IPS-18c (cell line): Measurements from ENCODE around the gene CD200R1.

ENCODE experiments used
- H3K4me3 ChIP-seq: 2 replicates; pipeline ENCODE4 v1.7.0; 2013; ENCODE audit warnings: low read depth, mild to moderate bottlenecking, low read length, moderate library complexity; ENCODE audit not compliant: insufficient read depth
- H3K9me3 ChIP-seq: one replicate; pipeline ENCODE4 v1.6.1; 2013; ENCODE audit warnings: mild to moderate bottlenecking, low read length, moderate library complexity; ENCODE audit not compliant: control insufficient read depth, insufficient read depth

The CD200R1 gene

DNA sequence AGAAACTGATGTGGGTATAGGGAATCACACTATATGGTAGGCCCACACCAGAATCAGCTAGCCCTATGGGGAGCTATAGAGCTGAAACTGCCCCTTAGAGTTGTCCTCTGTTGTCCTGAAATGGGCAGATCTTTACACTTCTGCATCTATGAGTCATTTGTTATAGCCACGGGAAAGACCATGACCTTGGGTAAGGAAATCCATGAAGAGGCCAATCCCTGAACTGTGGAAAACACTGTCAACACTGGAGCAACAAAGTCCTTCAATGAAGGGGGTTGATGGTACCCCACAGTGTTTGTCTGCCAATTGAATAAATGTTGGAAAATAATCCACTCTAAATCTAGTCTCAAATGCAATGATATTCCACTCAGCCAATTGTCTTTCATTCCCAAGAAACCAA is 5.2 kb upstream of the CD200R1 start:
- Histone ChIP-seq H3K4me3 (no peak overlapping the region), H3K9me3 (no peaks in the 10 kb centered on the region)

DNA sequence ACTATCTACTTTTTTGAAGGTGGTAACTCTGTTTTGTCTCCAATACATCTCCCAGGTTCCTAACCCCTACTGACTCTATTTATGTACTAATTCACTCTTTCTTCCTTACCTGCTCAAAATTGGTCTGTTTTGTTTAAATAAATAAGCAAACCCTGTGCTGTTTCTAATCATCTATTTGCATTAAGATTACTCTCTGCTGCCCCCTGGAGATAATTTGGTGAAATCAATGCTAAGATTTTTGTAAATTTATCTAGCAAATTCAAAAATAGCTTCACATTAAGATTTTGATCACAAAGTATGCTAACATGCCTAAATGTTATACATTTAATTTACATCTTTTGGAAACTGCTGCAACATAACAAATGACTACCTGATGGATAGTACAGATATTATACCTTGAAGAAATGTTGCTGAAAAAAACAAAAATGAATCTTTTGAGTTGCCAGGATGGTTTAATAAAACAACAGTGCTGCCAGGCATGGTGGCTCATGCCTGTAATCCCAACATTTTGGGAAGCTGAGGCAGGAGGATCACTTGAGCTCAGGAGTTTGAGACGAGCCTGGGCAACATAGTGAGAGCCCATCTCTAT is 4.4 kb upstream of the CD200R1 start:
- no peaks in the 10 kb centered on the region for H3K9me3 ChIP-seq
- no peak overlapping the region for H3K4me3 ChIP-seq

DNA sequence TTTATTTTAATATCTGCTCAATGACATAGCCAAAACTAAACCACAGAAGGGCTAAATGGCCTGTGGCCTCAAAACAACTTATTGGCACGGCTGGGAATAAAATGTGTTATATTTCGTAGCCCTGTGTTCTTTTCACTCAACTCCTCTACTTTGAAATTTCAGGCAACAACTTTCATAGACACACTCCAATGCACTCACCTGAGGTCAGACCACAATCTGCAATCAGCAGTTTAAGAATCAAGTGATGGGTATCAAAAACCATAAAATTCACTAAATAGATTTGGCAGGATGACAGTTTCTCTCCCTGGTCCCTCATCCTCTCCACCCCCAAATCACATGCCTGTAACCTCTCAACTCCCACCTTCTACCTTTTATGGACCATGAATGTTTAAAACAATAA is 2.0 kb upstream of the CD200R1 start:
- H3K9me3 ChIP-seq: no peaks in the 10 kb centered on the region
- H3K4me3 ChIP-seq: no peak overlapping the region

DNA sequence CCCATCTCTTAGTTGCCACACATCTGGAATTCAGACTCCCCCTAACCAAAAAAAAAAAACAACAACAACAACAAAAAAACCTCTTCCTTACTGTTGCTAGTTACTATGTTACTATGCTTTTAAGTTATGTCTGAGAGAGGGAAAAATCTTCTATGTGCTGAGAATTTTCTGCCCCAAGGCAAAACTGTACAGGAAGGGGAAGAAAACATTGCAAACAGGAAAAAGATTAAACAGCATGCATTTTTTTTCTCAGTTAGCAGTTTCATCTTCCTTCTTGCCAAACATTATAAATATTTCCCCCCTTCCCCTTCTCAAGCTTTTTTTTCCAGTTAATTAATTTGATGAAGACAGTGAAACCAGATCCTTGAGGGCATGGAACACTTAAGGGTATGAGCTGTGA is 1.1 kb upstream of the CD200R1 start:
- no peak overlapping the region for H3K4me3 ChIP-seq
- H3K9me3 ChIP-seq: no peaks in the 10 kb centered on the region

DNA sequence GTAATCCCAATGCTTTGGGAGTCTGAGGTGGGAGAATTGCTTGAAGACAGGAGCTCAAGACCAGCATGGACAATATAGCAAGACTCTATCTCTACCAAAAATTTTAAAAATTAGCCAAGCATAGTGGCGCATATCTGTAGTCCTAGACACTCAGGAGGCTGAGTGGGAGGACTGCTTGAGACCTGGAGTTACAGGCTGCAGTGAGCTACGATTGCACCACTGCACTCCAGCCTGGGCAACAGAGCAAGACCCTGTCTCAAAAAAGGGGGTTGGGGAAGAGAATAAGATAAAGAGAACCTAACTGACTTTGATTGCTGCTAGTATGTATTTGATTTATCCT is 755 bp downstream of the CD200R1 start:
- H3K4me3 ChIP-seq: no peak overlapping the region

DNA sequence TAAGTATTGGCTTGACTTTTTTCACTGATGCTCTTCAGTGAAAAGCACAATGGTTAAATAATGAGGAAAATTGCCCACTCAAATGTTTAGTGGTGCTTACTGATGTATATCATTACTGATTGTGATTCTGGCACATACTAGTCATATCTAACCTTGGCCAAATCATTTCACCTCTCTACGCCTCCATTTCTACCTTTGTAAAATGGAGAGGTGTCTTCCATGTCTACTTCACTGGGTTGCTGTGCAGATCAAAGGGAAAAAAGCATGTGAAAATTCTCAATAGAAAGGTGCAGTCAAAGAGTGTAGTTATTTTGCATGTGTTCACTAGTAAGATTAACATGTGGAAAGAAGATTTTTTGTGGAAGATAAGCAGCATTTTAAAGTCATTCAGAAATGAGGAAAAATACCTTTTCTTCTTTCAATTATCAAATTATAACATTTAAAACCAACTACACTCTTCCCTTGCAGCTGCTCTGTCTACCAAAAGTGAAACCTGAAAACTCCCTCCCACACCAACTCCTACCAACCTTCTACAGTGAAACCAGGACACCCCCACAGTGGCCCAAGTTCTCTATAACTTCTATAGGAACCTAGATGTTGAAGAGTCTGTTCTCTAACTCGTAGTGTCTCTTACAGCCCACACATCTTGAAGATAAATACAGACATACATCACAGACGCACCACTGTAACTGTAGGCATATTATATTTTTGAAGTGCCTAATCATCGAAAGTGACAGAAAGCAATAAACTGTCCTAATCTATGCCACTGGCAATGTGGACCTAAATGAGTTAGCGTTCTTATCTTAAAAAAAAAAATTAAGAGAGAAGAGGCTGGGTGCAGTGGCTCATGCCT is 1.4 kb downstream of the CD200R1 start:
- no peak overlapping the region for H3K4me3 ChIP-seq

More for the DNA sequence above, 755 bp downstream of the CD200R1 start:
- H3K9me3 ChIP-seq: no peaks in the 10 kb centered on the region

DNA sequence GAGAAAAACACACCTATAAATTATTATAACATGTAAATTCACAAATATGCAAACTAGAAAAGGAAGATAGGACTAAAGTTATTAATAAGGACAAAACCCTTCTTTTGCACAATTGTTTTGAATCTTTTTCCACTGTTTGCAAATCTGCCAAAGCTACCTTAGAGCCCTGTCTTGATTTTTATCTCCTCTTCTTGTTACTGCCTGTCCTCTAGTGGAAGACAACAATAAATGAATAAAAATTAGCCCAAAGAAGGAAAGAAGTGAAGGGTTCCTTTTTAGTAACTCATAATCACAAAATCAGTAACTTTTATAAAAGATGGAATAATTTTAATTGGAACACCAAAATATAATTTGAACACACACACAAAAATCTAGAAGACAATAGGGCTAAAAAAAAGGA is 2.7 kb downstream of the CD200R1 start:
- no peaks in the 10 kb centered on the region for H3K9me3 ChIP-seq
- no peak overlapping the region for H3K4me3 ChIP-seq

More for the DNA sequence above, 1.4 kb downstream of the CD200R1 start:
- H3K9me3 ChIP-seq: no peaks in the 10 kb centered on the region

DNA sequence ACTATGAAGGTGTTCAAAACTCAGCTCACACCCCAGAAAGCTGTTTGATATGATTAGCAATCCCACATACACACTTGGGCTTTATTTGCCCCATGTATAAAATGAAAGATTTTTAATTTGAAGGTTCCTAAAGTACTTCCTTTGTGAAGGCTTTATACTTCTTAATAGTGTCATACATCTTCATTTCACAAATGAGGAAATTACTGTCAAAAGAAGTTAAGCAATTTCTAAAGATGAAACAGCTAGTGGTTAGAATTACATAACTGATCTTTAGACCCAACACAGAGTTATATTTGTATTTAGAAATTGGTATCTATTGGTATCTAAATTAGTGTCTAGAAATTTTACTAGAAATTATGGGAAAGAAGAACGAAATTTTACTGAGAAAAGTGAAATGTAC is 7.1 kb downstream of the CD200R1 start:
- Histone ChIP-seq H3K4me3 (no peak overlapping the region), H3K9me3 (peaks cover 6% of the 10 kb centered on the region)

DNA sequence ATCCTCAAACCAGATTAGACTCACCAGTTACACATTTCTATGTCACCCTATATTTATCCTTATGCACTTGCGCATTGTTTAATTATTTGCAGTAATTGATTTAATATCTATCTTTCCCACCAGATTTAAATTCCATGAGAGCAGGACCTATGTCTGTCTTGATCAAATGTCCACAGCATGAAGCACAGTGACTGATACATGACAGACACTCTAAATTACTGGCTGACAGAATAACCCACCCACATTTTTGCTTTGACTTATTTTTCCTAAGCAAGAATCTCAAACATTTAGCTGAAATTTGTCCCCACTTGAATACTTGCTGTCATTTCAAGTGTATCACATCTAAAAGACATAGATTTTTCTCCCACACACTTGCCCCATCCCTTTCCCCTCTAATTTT is 7.5 kb downstream of the CD200R1 start:
- H3K9me3 ChIP-seq: peaks cover 6% of the 10 kb centered on the region

DNA sequence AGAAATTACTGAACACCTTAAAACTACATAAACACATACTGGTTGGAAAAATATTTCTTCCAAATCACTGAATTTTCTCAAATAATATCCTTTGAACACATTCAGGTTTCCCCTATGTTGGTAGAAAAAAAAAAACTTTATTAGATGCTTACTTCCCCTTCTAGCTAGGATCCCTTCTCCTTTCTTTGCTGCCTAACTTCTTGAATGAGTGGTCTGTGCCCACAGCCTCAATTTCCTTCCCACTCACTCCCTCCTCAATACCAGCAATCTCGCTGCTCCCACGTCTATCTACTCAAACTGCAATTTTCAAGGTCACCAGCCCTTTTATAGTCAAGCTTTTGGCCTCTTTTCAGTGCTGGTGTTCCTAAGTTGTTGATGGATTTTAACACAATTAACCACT is 8.3 kb downstream of the CD200R1 start:
- H3K9me3 ChIP-seq: peaks cover 6% of the 10 kb centered on the region
- H3K4me3 ChIP-seq: no peak overlapping the region

More for the DNA sequence above, 7.5 kb downstream of the CD200R1 start:
- no peak overlapping the region for H3K4me3 ChIP-seq

DNA sequence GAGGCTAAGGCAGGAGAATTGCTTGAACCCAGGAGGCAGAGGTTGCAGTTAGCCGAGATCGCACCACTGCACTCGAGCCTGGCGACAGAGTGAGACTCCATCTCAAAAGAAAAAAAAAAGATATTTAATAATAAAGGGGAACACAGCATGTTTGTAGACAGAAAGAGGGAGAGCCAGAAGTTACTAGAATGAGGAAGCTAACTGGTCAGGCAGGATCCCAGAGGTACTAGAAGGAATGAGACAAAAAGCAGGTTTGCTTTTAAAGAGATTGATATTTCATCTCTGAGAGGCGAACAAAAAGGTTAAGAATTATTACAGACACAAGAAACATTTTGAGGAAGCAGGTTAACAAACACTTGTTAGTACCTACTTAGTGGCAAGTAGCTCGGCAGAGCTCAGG is 9.2 kb downstream of the CD200R1 start:
- no peak overlapping the region for H3K4me3 ChIP-seq
- H3K9me3 ChIP-seq: peaks cover 6% of the 10 kb centered on the region

DNA sequence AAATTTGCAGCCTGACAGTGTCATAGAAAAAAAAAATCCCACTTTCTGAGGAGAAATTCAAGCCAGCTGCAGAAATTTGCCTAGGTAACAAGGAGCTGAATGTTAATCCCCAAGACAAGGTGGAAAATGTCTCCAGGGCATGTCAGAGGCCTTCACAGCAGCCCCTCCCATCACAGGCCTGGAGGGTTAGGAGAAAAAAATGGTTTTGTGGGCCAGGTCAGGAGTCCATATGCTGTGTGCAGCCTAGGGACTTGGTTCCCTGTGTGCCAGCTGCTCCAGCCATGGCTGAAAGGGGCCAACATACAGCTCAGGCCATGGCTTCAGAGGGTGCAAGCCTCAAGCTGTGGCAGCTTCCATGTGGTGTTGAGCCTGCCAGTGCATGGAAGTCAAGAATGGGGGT is 11.2 kb downstream of the CD200R1 start:
- Histone ChIP-seq H3K4me3 (no peak overlapping the region), H3K9me3 (peaks cover 6% of the 10 kb centered on the region)

DNA sequence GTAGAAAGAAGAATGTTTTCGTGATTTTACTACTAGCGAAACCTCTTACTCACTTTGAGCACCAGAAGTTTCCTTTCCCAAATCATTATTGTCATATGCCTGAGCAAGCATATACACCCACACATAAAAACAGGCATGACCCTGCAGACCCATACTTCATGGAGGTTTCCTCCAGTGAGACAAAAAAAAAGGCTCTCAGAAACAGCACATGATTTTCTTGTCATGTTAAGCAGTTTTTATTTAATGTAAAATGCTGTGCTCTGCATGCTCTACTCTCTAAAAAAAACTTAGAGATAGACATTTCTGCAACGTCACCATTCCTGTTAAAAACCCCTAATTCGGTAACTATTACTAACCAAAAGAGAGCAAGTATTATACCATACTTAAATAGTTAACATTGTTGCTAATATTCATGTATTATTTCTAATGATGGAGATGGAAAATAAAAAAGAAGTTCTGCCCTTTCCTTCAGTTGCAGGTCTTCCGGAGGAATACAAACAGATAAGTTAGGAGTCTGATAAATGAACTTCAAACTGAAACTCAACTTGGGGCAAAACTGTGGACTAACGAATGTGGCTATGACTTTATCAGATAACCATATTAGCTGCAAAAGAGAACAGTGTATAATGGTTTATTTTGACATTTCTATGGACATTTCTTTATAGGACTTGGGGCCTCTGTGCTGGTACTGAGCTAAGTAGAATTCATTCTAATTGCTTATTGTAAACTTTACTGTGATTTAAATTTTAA is 15.9 kb downstream of the CD200R1 start:
- Histone ChIP-seq H3K9me3 (peaks cover 6% of the 10 kb centered on the region), H3K4me3 (no peak overlapping the region)

DNA sequence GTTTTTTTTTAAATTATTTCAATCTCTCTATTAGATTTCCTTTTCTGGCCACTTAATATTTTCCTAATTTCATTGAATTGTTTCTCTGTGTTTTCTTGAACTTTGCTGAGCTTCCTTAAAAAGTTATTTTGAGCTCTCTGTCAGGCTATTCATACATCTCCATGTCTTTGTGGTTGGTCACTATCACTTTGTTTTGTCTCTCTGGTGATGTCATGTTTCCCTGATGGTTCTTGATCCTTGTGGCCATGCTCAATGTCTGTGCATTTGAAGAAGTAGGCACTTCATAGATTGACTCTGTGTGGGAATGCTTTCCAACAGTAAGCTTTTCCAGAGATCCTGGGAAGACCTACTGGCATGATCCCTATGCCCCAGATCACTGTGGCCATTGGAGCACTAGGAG is 18.6 kb downstream of the CD200R1 start:
- Histone ChIP-seq H3K4me3 (no peak overlapping the region), H3K9me3 (no peaks in the 10 kb centered on the region)

DNA sequence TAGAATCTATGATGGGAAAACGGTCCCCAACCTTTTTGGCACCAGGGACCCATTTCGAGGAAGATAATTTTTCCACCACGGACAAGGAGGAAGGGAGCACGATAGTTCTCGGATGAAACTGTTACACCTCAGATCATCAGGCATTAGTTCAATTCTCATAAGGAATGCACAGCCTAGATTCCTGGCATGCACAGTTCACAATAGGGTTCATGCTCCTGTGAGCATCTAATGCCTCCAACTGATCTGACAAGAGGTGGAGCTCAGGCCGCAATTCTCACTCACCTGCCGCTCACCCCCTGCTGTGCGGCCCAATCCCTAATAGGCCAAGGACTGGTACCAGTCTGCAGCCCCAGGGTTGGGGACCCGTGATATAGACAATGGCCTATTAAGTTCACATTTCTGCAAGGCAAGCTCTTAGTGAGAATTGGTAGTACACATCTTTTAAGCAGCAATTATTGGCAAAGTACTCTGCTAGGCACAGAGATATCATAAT is 26.5 kb downstream of the CD200R1 start:
- H3K9me3 ChIP-seq: no peaks in the 10 kb centered on the region
- H3K4me3 ChIP-seq: no peak overlapping the region

DNA sequence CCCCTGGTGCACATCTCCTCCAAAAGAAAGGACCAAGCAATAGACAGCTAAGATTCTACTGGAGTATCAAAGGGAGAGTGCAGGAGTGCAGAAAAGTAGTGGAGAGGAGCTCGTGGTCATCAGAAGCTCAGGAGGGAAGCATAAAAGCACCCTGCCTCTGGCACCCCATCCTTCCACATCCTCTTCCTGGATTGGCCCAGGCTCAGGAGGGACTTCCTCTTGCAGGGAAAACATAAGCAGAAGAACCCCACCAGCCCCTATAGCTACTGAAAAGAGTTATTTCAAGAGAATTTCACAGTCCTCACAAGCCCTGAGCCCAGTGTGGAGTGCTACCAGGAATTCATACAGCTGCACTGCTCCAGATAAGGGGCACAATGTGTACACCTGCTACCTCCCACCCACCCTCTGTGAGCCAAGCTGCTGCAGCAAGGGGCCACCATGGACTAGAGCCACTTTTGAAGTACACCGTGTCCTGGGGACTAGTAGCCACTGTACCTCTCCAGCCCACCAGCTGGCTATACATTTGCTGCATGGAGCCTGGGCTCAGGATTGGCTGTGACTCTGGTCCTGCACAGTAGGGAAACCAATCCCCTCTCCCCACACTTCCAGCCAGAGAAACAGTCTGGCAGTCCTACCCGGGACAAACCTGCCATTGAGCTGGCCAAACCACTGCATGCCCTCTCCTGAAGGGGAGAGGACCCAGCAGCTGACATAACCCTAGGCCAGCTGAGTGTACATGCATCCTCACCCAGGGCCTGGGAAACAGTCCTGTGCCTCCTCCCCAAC is 43.0 kb downstream of the CD200R1 start:
- Histone ChIP-seq H3K4me3 (no peak overlapping the region), H3K9me3 (peaks cover 5% of the 10 kb centered on the region)

DNA sequence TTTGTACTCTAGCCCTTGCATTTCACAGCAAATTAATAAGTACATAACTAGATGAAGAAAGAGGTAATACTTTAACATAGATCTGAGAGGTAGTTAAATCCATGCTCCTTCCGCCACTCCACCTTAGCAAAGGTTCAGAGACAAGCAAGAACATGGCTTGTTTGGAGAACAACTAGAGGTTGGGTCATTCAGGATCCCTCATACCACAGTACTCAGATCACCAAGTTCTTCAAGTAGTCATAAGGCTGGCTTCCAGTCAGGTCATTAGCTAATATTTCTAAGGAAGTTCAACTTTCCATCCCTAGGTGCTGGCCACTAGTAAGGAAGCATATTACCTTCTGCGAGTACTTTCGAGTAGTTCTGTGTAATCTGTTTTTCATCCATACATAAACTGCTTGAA is 44.1 kb downstream of the CD200R1 start:
- no peak overlapping the region for H3K4me3 ChIP-seq
- peaks cover 5% of the 10 kb centered on the region for H3K9me3 ChIP-seq
